ACC112 (cell line): ENCODE measurements around the gene MPLKIP.
"Not testable (repeated sequence)": the region's sequence is repeated elsewhere in the genome, so short reads cannot be mapped to it uniquely, and the experiment has no call there.

ENCODE experiments used
- H2AFZ ChIP-seq: fragments of 200-600 bp; sonication (generic); one replicate; pipeline ENCODE4 v1.6.0; 2017; ENCODE audit warnings: antibody characterized with exemption, low read length; ENCODE audit not compliant: unreplicated experiment
- H3K27ac ChIP-seq: fragments of 200-600 bp; sonication (generic); 2 replicates; pipeline ENCODE4 v1.5.1; 2014; ENCODE audit warnings: low read depth, mild to moderate bottlenecking, antibody characterized with exemption, low read length, moderate library complexity
- H3K27me3 ChIP-seq: fragments of 200-600 bp; sonication (generic); 2 replicates; pipeline ENCODE4 v1.6.1; 2014; ENCODE audit warnings: mild to moderate bottlenecking, antibody characterized with exemption, low read length, moderate library complexity, mixed read lengths; ENCODE audit not compliant: insufficient read depth
- H3K36me3 ChIP-seq: fragments of 200-600 bp; sonication (generic); 2 replicates; pipeline ENCODE4 v1.6.1; 2016; ENCODE audit warnings: mild to moderate bottlenecking, antibody characterized with exemption, low read length, moderate library complexity, mixed read lengths; ENCODE audit not compliant: insufficient read depth
- H3K4me1 ChIP-seq: fragments of 200-600 bp; sonication (generic); one replicate; pipeline ENCODE4 v1.6.1; 2016; ENCODE audit warnings: low read length, mixed read lengths; ENCODE audit not compliant: insufficient read depth, unreplicated experiment, control insufficient read depth
- H3K4me3 ChIP-seq: fragments of 200-600 bp; sonication (generic); 2 replicates; pipeline ENCODE4 v1.5.1; 2014; ENCODE audit warnings: mild to moderate bottlenecking, low read depth, low read length
- H3K79me2 ChIP-seq: fragments of 200-600 bp; sonication (generic); one replicate; pipeline ENCODE4 v1.6.0; 2016; ENCODE audit warnings: low read length; ENCODE audit not compliant: control insufficient read depth, unreplicated experiment, insufficient read depth

Gene MPLKIP

GRCh38 chr7:40122940-40123254 is 11.5 kb downstream of the MPLKIP start:
- H3K79me2 ChIP-seq: peaks cover 6% of the 10 kb centered on the region
- H3K27ac ChIP-seq: no peak overlapping the region
- H3K36me3 ChIP-seq: no peaks in the 10 kb centered on the region
- no peaks in the 10 kb centered on the region for H3K27me3 ChIP-seq
- no peak overlapping the region for H2AFZ ChIP-seq
- no peaks in the 10 kb centered on the region for H3K4me1 ChIP-seq
- H3K4me3 ChIP-seq: no peak overlapping the region

GRCh38 chr7:40122100-40122939 is 12.1 kb downstream of the MPLKIP start:
- not testable (repeated sequence) for H3K4me3 ChIP-seq, H3K36me3 ChIP-seq, H3K27me3 ChIP-seq, H3K27ac ChIP-seq, H2AFZ ChIP-seq, H3K4me1 ChIP-seq, H3K79me2 ChIP-seq

GRCh38 chr7:40120020-40120419 is 14.4 kb downstream of the MPLKIP start:
- no peak overlapping the region for H3K27ac ChIP-seq
- H3K4me1 ChIP-seq: no peaks in the 10 kb centered on the region
- H3K27me3 ChIP-seq: no peaks in the 10 kb centered on the region

GRCh38 chr7:40118201-40118600 is 16.2 kb downstream of the MPLKIP start:
- H3K79me2 ChIP-seq, H3K4me3 ChIP-seq, H3K27ac ChIP-seq, H3K36me3 ChIP-seq, H3K27me3 ChIP-seq, H2AFZ ChIP-seq, H3K4me1 ChIP-seq: not testable (repeated sequence)

More at GRCh38 chr7:40120020-40120419, 14.4 kb downstream of the MPLKIP start:
- Histone ChIP-seq H3K4me3 (no peak overlapping the region), H3K79me2 (no peaks in the 10 kb centered on the region), H3K36me3 (no peaks in the 10 kb centered on the region), H2AFZ (no peak overlapping the region)

GRCh38 chr7:40117199-40117598 is 17.2 kb downstream of the MPLKIP start:
- H3K27ac ChIP-seq, H3K27me3 ChIP-seq, H3K36me3 ChIP-seq, H3K79me2 ChIP-seq, H2AFZ ChIP-seq, H3K4me3 ChIP-seq, H3K4me1 ChIP-seq: not testable (repeated sequence)

- no peaks in the 10 kb centered on the region for H3K79me2 ChIP-seq
- no peak overlapping the region for H3K4me3 ChIP-seq
- no peak overlapping the region for H2AFZ ChIP-seq
- H3K27me3 ChIP-seq: no peaks in the 10 kb centered on the region
- H3K36me3 ChIP-seq: no peaks in the 10 kb centered on the region
- no peak overlapping the region for H3K27ac ChIP-seq
- H3K4me1 ChIP-seq: no peaks in the 10 kb centered on the region
These were observed 18.5 kb downstream of the MPLKIP start for GRCh38 chr7:40115936-40116335.

- H3K4me3 ChIP-seq: no peak overlapping the region
- H3K79me2 ChIP-seq: no peaks in the 10 kb centered on the region
These were observed 28.4 kb downstream of the MPLKIP start for GRCh38 chr7:40105879-40106473.

GRCh38 chr7:40102897-40103296 is 31.5 kb downstream of the MPLKIP start:
- no peaks in the 10 kb centered on the region for H3K79me2 ChIP-seq
- no peak overlapping the region for H3K4me3 ChIP-seq
- H3K36me3 ChIP-seq: no peaks in the 10 kb centered on the region
- H3K4me1 ChIP-seq: no peaks in the 10 kb centered on the region
- no peaks in the 10 kb centered on the region for H3K27me3 ChIP-seq
- no peak overlapping the region for H2AFZ ChIP-seq
- no peak overlapping the region for H3K27ac ChIP-seq

More at GRCh38 chr7:40105879-40106473, 28.4 kb downstream of the MPLKIP start:
- no peaks in the 10 kb centered on the region for H3K36me3 ChIP-seq
- H3K27ac ChIP-seq: no peak overlapping the region
- no peak overlapping the region for H2AFZ ChIP-seq
- no peaks in the 10 kb centered on the region for H3K27me3 ChIP-seq
- no peaks in the 10 kb centered on the region for H3K4me1 ChIP-seq

GRCh38 chr7:40101201-40101600 is 33.2 kb downstream of the MPLKIP start:
- no peak overlapping the region for H2AFZ ChIP-seq
- no peak overlapping the region for H3K27ac ChIP-seq
- no peaks in the 10 kb centered on the region for H3K4me1 ChIP-seq
- no peak overlapping the region for H3K4me3 ChIP-seq
- no peaks in the 10 kb centered on the region for H3K27me3 ChIP-seq
- no peaks in the 10 kb centered on the region for H3K36me3 ChIP-seq
- H3K79me2 ChIP-seq: no peaks in the 10 kb centered on the region

- Histone ChIP-seq H3K79me2 (no peaks in the 10 kb centered on the region), H3K27ac (no peak overlapping the region), H3K36me3 (peaks cover 4% of the 10 kb centered on the region; the same call in 1 of the 2 replicates), H3K4me3 (no peak overlapping the region), H3K4me1 (no peaks in the 10 kb centered on the region), H2AFZ (no peak overlapping the region), H3K27me3 (no peaks in the 10 kb centered on the region)
These were observed 34.6 kb downstream of the MPLKIP start for GRCh38 chr7:40099837-40100236.

- peaks cover 13% of the 10 kb centered on the region for H3K36me3 ChIP-seq
- no peaks in the 10 kb centered on the region for H3K4me1 ChIP-seq
- no peaks in the 10 kb centered on the region for H3K27me3 ChIP-seq
- H3K27ac ChIP-seq: no peak overlapping the region
- H3K4me3 ChIP-seq: no peak overlapping the region
- no peaks in the 10 kb centered on the region for H3K79me2 ChIP-seq
- no peak overlapping the region for H2AFZ ChIP-seq
These were observed 35.6 kb downstream of the MPLKIP start for GRCh38 chr7:40098810-40099209.
